Breast epithelium (tissue), 3 donors: ENCODE results near the gene GRM2.

Experiments
- CTCF ChIP-seq, 3 donors: fragments of 450-650 bp; IDR thresholded peaks; one replicate each; pipeline ENCODE4 v1.5.1; 2016 to 2017; ENCODE audit warnings: antibody characterized with exemption in 3 of 3, mild to moderate bottlenecking in 3 of 3, moderate library complexity in 3 of 3
- POLR2A ChIP-seq: fragments of 450-650 bp; IDR thresholded peaks from one replicate; pipeline ENCODE4 v1.6.1; 2016; ENCODE audit warnings: antibody characterized with exemption, mild to moderate bottlenecking, moderate library complexity
- POLR2AphosphoS5 ChIP-seq, 3 donors: sonication (generic); formaldehyde crosslinking; IDR thresholded peaks; one replicate each; pipeline ENCODE4 v1.6.1; 2017; ENCODE audit warnings: antibody characterized with exemption in 3 of 3

GRCh38 chr3:51670823-51671733, 35.8 kb upstream of the GRM2 start, which contains the start of gene TEX264:
- TF ChIP-seq CTCF (IDR thresholded peaks at IDR 0.05) (no peak), POLR2A (peak; percentile 48), POLR2AphosphoS5 (IDR thresholded peaks at IDR 0.05) (peak in 2 of 3 donors; percentile 56 to 65)
